ENCODE measurements around the gene PAPSS2.

DNA sequence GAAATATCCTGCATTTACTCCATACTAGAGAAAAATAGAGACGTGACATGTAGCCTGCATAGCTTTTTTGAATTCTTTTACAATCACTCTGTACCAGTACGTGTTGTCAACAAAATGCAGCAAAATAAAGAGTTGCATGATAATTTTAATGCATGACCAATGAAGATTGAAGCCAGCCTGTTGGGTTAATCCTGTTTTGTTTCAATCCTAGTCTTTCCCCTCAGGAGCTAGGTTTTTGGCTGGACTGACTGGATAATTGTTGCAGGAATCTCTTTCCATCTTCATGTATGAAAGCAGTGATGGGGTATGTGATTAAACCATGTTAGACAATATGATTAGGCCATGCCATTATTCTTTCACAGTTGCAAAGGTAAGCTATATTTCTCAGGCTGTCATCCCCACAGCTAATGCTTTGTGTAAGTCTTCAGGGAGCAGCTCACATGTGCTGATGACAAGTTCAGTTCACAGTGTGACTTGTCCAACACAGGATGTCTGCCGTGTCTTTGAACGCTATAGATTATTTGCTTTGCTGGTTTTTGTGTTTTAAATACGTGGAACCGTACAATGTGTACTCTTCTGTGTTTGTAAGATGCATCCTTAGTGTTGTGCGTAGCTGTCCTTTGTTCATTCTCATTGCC is 24.4 kb downstream of the PAPSS2 start:
- TF ChIP-seq, protein P1, sequence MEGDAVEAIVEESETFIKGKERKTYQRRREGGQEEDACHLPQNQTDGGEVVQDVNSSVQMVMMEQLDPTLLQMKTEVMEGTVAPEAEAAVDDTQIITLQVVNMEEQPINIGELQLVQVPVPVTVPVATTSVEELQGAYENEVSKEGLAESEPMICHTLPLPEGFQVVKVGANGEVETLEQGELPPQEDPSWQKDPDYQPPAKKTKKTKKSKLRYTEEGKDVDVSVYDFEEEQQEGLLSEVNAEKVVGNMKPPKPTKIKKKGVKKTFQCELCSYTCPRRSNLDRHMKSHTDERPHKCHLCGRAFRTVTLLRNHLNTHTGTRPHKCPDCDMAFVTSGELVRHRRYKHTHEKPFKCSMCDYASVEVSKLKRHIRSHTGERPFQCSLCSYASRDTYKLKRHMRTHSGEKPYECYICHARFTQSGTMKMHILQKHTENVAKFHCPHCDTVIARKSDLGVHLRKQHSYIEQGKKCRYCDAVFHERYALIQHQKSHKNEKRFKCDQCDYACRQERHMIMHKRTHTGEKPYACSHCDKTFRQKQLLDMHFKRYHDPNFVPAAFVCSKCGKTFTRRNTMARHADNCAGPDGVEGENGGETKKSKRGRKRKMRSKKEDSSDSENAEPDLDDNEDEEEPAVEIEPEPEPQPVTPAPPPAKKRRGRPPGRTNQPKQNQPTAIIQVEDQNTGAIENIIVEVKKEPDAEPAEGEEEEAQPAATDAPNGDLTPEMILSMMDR (IDR thresholded peaks at IDR 0.05) = no peak
- TF ChIP-seq POLR2A (IDR thresholded peaks at IDR 0.05) = no peak

All from body of pancreas (tissue), 4 donors.